Right atrium auricular region (tissue), 2 donors: ENCODE results near the gene NLRC5. TPM values are rescaled to one million over a fixed set of nuclear protein-coding genes. Genes with fewer than 3 reads are reported as not detected.

Source experiments
- DNase-seq: peaks from one replicate; pipeline ENCODE4 v3.0.0-alpha.2; 2019; ENCODE audit warnings: low spot score
- H3K27ac ChIP-seq, 2 donors: fragments of 200-600 bp; sonication (generic); 1 replicate in 1 of 2; 2 replicates in 1 of 2; pipeline ENCODE4 v1.5.1; 2016 to 2019
- H3K27me3 ChIP-seq, 2 donors: fragments of 200-600 bp; sonication (generic); one replicate each; pipeline versions ENCODE4 v1.5.1 to v1.6.0; 2017 to 2019
- H3K36me3 ChIP-seq: fragments of 200-600 bp; sonication (generic); one replicate; pipeline ENCODE4 v1.5.1; 2016
- H3K4me1 ChIP-seq, 2 donors: fragments of 200-600 bp; sonication (generic); one replicate each; pipeline versions ENCODE4 v1.5.1 to v1.6.0; 2017 to 2019
- H3K4me3 ChIP-seq, 2 donors: fragments of 200-600 bp; sonication (generic); 1 replicate in 1 of 2; 2 replicates in 1 of 2; pipeline ENCODE4 v1.5.1; 2017 to 2019; ENCODE audit warnings: mild to moderate bottlenecking in 1 of 2, moderate library complexity in 1 of 2
- H3K9me3 ChIP-seq, 2 donors: fragments of 200-600 bp; sonication (generic); one replicate each; pipeline ENCODE4 v1.5.1; 2019
- CTCF ChIP-seq, 2 donors: fragments of 200-600 bp; sonication (generic); IDR thresholded peaks; one replicate each; pipeline ENCODE4 v1.5.1; 2019; ENCODE audit warnings: antibody characterized with exemption in 2 of 2
- total RNA-seq, 2 donors: library from RNA; depleted of rRNA; stranded (reverse); fragments of >200 nt; gene quantifications; one replicate each; pipeline ENCODE4 v1.1.0, GENCODE V29; 2016

Gene NLRC5
- total RNA-seq, 2 donors from 2014 or later: 8.0 to 9.7 TPM

GRCh38 chr16:56998861-56999260 is 9.5 kb downstream of the NLRC5 start:
- peak overlapping the region; percentile 82 to 85 for H3K27ac ChIP-seq
- H3K27me3 ChIP-seq: no peaks in the 10 kb centered on the region
- TF ChIP-seq CTCF (IDR thresholded peaks at IDR 0.05): no peak
- H3K36me3 ChIP-seq: no peaks in the 10 kb centered on the region
- H3K9me3 ChIP-seq: no peaks in the 10 kb centered on the region
- H3K4me1 ChIP-seq: peaks cover 0 to 23% of the 10 kb centered on the region in 2 donors
- H3K4me3 ChIP-seq: no peak overlapping the region
- DNase-seq: no peak

- no peak for TF ChIP-seq CTCF (IDR thresholded peaks at IDR 0.05)
- no peak overlapping the region for H3K4me3 ChIP-seq
- no peak for DNase-seq
- H3K27ac ChIP-seq: peak overlapping the region; percentile 82 to 85
- H3K36me3 ChIP-seq: no peaks in the 10 kb centered on the region
- no peaks in the 10 kb centered on the region for H3K9me3 ChIP-seq
- H3K4me1 ChIP-seq: peaks cover 0 to 23% of the 10 kb centered on the region in 2 donors
- no peaks in the 10 kb centered on the region for H3K27me3 ChIP-seq
Observed at GRCh38 chr16:56999409-57000270, 10.3 kb downstream of the NLRC5 start.

- peak; percentile 88 for DNase-seq
- Histone ChIP-seq H3K4me1 (peaks cover 0 to 23% of the 10 kb centered on the region in 2 donors), H3K9me3 (no peaks in the 10 kb centered on the region), H3K4me3 (no peak overlapping the region), H3K36me3 (no peaks in the 10 kb centered on the region), H3K27ac (peak overlapping the region; percentile 82 to 85), H3K27me3 (no peaks in the 10 kb centered on the region)
- TF ChIP-seq CTCF (IDR thresholded peaks at IDR 0.05): no peak
Observed at GRCh38 chr16:57000271-57001025, 11.1 kb downstream of the NLRC5 start.

- DNase-seq: no peak
- TF ChIP-seq CTCF (IDR thresholded peaks at IDR 0.05): no peak
- peaks cover 0 to 23% of the 10 kb centered on the region in 2 donors for H3K4me1 ChIP-seq
- no peaks in the 10 kb centered on the region for H3K9me3 ChIP-seq
- H3K27me3 ChIP-seq: no peaks in the 10 kb centered on the region
- H3K27ac ChIP-seq: peak overlapping the region; percentile 61 to 85
- H3K36me3 ChIP-seq: no peaks in the 10 kb centered on the region
- H3K4me3 ChIP-seq: no peak overlapping the region
Observed at GRCh38 chr16:57001026-57001679, 11.8 kb downstream of the NLRC5 start.

GRCh38 chr16:57003439-57004386 is 14.4 kb downstream of the NLRC5 start:
- no peak overlapping the region for H3K27ac ChIP-seq

More at GRCh38 chr16:57003439-57004386, 14.4 kb downstream of the NLRC5 start:
- DNase-seq: no peak
- TF ChIP-seq CTCF (IDR thresholded peaks at IDR 0.05): no peak
- H3K4me1 ChIP-seq: peaks cover 0 to 22% of the 10 kb centered on the region in 2 donors
- no peaks in the 10 kb centered on the region for H3K27me3 ChIP-seq
- H3K4me3 ChIP-seq: no peak overlapping the region
- no peaks in the 10 kb centered on the region for H3K9me3 ChIP-seq
- no peaks in the 10 kb centered on the region for H3K36me3 ChIP-seq
